Cardiac fibroblast (primary cell): ENCODE results near the gene SLC13A1.
A peak's percentile ranks its signal among the peaks of the same experiment; 100 is the strongest.

Experiments
- DNase-seq, 2 donors: peaks; one replicate each; pipeline versions ENCODE4 v3.0.0 to v3.0.0-alpha.2; 2010; ENCODE audit warnings: low read depth in 2 of 2
- H3K4me3 ChIP-seq, 2 donors: replicated peaks in 1 of 2; 1 replicate in 1 of 2; 2 replicates in 1 of 2; pipeline ENCODE4 v1.5.1; 2011; ENCODE audit warnings: low read depth in 2 of 2, low read length in 2 of 2, mild to moderate bottlenecking in 2 of 2, moderate library complexity in 1 of 2
- CTCF ChIP-seq: IDR thresholded peaks from one replicate; pipeline ENCODE4 v1.5.1; 2011; ENCODE audit warnings: low read depth, mild to moderate bottlenecking, low read length, inconsistent platforms

The SLC13A1 gene

GRCh38 chr7:123210986-123211385 is 11.2 kb upstream of the SLC13A1 start:
- peak in 1 of 2 donors; percentile 10 for DNase-seq
- no peak for TF ChIP-seq CTCF
- no peak overlapping the region for H3K4me3 ChIP-seq

GRCh38 chr7:123209786-123210185 is 10.0 kb upstream of the SLC13A1 start:
- TF ChIP-seq CTCF = no peak
- peak in 1 of 2 donors; percentile 29 for DNase-seq
- no peak overlapping the region for H3K4me3 ChIP-seq

- peak; percentile 62 for TF ChIP-seq CTCF
- no peak overlapping the region for H3K4me3 ChIP-seq
- DNase-seq = peak; percentile 54 to 58
Observed at GRCh38 chr7:123208793-123209192, 9.0 kb upstream of the SLC13A1 start.

- H3K4me3 ChIP-seq = no peak overlapping the region
- no peak for DNase-seq
- TF ChIP-seq CTCF = no peak
Observed at GRCh38 chr7:123204206-123204835, 4.6 kb upstream of the SLC13A1 start.

- DNase-seq = peak in 1 of 2 donors; percentile 40
- TF ChIP-seq CTCF = no peak
- no peak overlapping the region for H3K4me3 ChIP-seq
Observed at GRCh38 chr7:123201901-123202300, 2.1 kb upstream of the SLC13A1 start.

- no peak for TF ChIP-seq CTCF
- DNase-seq = no peak
- no peak overlapping the region for H3K4me3 ChIP-seq
Observed at GRCh38 chr7:123198668-123199652, 809 bp downstream of the SLC13A1 start.
